Measurements from ENCODE around the gene CRIM1.

CRIM1 gene

GRCh38 chr2:36530983-36531354, 175.4 kb downstream of the CRIM1 start:
- no peak for DNase-seq

- DNase-seq = no peak
Measured at GRCh38 chr2:36534275-36534799, 178.8 kb downstream of the CRIM1 start.

- no peak for DNase-seq
Measured at GRCh38 chr2:36535099-36535498, 179.5 kb downstream of the CRIM1 start.

- no peak for DNase-seq
Measured at GRCh38 chr2:36536776-36537175, 181.2 kb downstream of the CRIM1 start.

- no peak for DNase-seq
Measured at GRCh38 chr2:36538335-36538734, 182.8 kb downstream of the CRIM1 start.

- DNase-seq = no peak
Measured at GRCh38 chr2:36539631-36540030, 184.1 kb downstream of the CRIM1 start.

GRCh38 chr2:36540986-36541754, 185.6 kb downstream of the CRIM1 start:
- DNase-seq = no peak

- DNase-seq = no peak
Measured at GRCh38 chr2:36541891-36542595, 186.5 kb downstream of the CRIM1 start.

- DNase-seq = no peak
Measured at GRCh38 chr2:36544638-36545338, 189.2 kb downstream of the CRIM1 start.

GRCh38 chr2:36545871-36546416, 190.4 kb downstream of the CRIM1 start:
- no peak for DNase-seq

- DNase-seq = no peak
Measured at GRCh38 chr2:36547906-36548305, 192.3 kb downstream of the CRIM1 start.

- no peak for DNase-seq
Measured at GRCh38 chr2:36549165-36549574, 193.6 kb downstream of the CRIM1 start.

GRCh38 chr2:36550006-36550405, 194.4 kb downstream of the CRIM1 start:
- DNase-seq = no peak

GRCh38 chr2:36553683-36554082, 198.1 kb downstream of the CRIM1 start:
- DNase-seq = no peak

GRCh38 chr2:36554531-36554930, 199.0 kb downstream of the CRIM1 start:
- DNase-seq = no peak

- no peak for DNase-seq
Measured at GRCh38 chr2:36555789-36556188, 200.2 kb downstream of the CRIM1 start.

- DNase-seq = no peak
Measured at GRCh38 chr2:36556842-36557241, 201.3 kb downstream of the CRIM1 start.

- DNase-seq = no peak
Measured at GRCh38 chr2:36559221-36559942, 203.8 kb downstream of the CRIM1 start.

GRCh38 chr2:36560726-36561125, 205.1 kb downstream of the CRIM1 start:
- no peak for DNase-seq

- no peak for DNase-seq
Measured at GRCh38 chr2:36561237-36561944, 205.8 kb downstream of the CRIM1 start.

GRCh38 chr2:36562240-36562639, 206.7 kb downstream of the CRIM1 start:
- no peak for DNase-seq

GRCh38 chr2:36562973-36563532, 207.5 kb downstream of the CRIM1 start:
- DNase-seq = no peak

Data from NCI-H1694 (cell line).